GM19099 (cell line): ENCODE measurements around the gene NCAPH2.

Experiments
- POLR2A ChIP-seq: IDR thresholded peaks from 3 replicates; pipeline ENCODE4 v1.6.1; 2011; ENCODE audit warnings: low read depth; ENCODE audit not compliant: insufficient read length; ENCODE audit errors: extremely low read depth

Gene NCAPH2

GRCh38 chr22:50500452-50500851, 7.6 kb upstream of the NCAPH2 start:
- no peak for TF ChIP-seq POLR2A

GRCh38 chr22:50502096-50502495, 5.9 kb upstream of the NCAPH2 start:
- no peak for TF ChIP-seq POLR2A

GRCh38 chr22:50502628-50503474, 5.2 kb upstream of the NCAPH2 start:
- TF ChIP-seq POLR2A = no peak

GRCh38 chr22:50503475-50504145, 4.4 kb upstream of the NCAPH2 start:
- no peak for TF ChIP-seq POLR2A

GRCh38 chr22:50504369-50505211, 3.4 kb upstream of the NCAPH2 start:
- no peak for TF ChIP-seq POLR2A

GRCh38 chr22:50505276-50505775, 2.7 kb upstream of the NCAPH2 start:
- TF ChIP-seq POLR2A = no peak

GRCh38 chr22:50505776-50506610, 2.0 kb upstream of the NCAPH2 start:
- no peak for TF ChIP-seq POLR2A

GRCh38 chr22:50506611-50507420, 1.2 kb upstream of the NCAPH2 start:
- no peak for TF ChIP-seq POLR2A

GRCh38 chr22:50507421-50507990, 518 bp upstream of the NCAPH2 start, which contains the start of gene LMF2:
LMF2 (minus strand) TSS chr22:50507702; CDS start chr22:50507675, 27 bp downstream.
- peak; percentile 77 for TF ChIP-seq POLR2A

- TF ChIP-seq POLR2A = no peak
Measured at GRCh38 chr22:50508897-50509296, 873 bp downstream of the NCAPH2 start.

- TF ChIP-seq POLR2A = no peak
Measured at GRCh38 chr22:50513175-50513574, 5.2 kb downstream of the NCAPH2 start.

GRCh38 chr22:50516068-50516467, 8.0 kb downstream of the NCAPH2 start:
- TF ChIP-seq POLR2A = no peak

- TF ChIP-seq POLR2A = no peak
Measured at GRCh38 chr22:50516891-50517290, 8.9 kb downstream of the NCAPH2 start.
